ENCODE measurements around the gene WDR20.

Gene WDR20

GRCh38 chr14:102138535-102138934 lies 1.2 kb upstream of the WDR20 start:
- no peak for TF ChIP-seq CTCF (IDR thresholded peaks at IDR 0.05; ENCODE audit: insufficient read depth, low read depth, low read length, missing control alignments)
- no peak for DNase-seq (ENCODE audit: low read depth)
- H3K4me3 ChIP-seq (ENCODE audit: low read length), result peak overlapping the region; percentile 92

DNA sequence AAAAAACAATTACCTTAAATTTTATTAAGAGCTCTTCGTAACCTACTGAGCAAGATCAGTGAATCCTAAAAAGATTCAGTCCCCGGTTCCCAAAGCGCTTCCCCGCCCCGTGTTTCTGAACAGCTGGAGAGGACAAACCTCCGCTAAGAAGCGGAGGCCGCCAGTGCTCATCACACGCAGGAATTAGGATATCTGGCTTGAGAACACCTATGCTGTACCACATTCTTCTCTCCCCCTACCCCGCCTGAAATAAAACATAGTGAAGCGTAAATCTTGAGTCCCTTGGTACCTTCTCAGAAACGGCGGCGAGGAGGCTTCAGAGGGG lies 774 bp upstream of the WDR20 start:
- no peak for DNase-seq (ENCODE audit: low read depth)

DNA sequence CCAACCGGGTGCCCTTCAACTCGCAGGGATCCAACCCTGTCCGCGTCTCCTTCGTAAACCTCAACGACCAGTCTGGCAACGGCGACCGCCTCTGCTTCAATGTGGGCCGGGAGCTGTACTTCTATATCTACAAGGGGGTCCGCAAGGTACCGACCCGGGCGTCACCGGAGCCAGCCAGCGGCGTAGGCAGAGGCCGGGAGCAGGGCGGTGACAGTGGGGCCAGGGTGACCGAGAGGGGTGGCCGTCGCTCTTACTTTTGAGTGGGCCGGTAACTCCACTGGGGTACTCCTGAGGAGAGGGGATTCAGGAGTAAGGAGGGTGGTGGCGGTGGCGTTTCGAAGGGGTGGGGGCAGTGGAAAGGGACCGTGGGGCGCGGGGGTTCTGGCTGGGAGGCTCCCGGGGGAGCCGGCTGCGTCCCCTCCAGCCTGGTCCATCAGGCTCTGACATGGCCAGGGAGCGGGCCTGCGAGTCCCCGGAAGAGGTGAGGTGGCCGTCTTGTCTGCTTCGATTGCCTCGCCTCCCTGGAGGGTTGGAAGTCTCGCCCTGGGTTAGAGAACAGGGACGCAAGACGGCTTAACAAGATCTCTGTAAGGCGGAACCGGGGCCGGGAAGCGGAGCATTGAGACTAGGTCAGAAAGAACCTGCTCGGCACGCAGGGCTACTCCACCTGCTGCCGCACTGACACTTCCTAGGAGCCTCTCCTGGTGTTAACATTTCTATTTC lies 491 bp downstream of the WDR20 start:
- H3K4me3 ChIP-seq (ENCODE audit: low read length), result peak overlapping the region; percentile 92
- peak; percentile 55 for DNase-seq (ENCODE audit: low read depth)
- TF ChIP-seq CTCF (IDR thresholded peaks at IDR 0.05; ENCODE audit: insufficient read depth, low read depth, low read length, missing control alignments), result no peak

More for the DNA sequence above, 774 bp upstream of the WDR20 start:
- H3K4me3 ChIP-seq (ENCODE audit: low read length), result peak overlapping the region; percentile 92
- TF ChIP-seq CTCF (IDR thresholded peaks at IDR 0.05; ENCODE audit: insufficient read depth, low read depth, low read length, missing control alignments), result no peak

- H3K4me3 ChIP-seq (ENCODE audit: low read length), result peak overlapping the region; percentile 92
- no peak for DNase-seq (ENCODE audit: low read depth)
- TF ChIP-seq CTCF (IDR thresholded peaks at IDR 0.05; ENCODE audit: insufficient read depth, low read depth, low read length, missing control alignments), result no peak
Measured at GRCh38 chr14:102140750-102141145, 1.1 kb downstream of the WDR20 start.

DNA sequence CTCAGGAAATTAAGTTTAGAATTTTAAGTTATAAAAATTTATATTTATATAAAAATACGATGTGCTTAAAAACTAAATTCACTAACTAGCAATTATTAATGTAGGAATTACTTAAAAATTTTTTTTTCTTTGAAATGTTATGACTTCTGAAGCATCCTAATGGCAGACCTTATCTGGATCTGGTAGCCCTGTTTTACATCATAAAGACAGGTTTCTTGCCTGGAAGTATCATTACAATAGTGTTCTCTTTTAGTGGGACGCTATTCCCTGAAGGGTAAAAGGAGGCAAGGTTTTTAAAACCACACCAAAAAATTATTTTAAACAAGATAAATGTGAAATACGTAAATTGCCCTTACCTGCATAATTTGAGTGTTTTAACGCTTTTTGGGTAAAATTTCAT lies 2.1 kb downstream of the WDR20 start:
- no peak for TF ChIP-seq CTCF (IDR thresholded peaks at IDR 0.05; ENCODE audit: insufficient read depth, low read depth, low read length, missing control alignments)
- DNase-seq (ENCODE audit: low read depth), result no peak
- no peak overlapping the region for H3K4me3 ChIP-seq (ENCODE audit: low read length)

DNA sequence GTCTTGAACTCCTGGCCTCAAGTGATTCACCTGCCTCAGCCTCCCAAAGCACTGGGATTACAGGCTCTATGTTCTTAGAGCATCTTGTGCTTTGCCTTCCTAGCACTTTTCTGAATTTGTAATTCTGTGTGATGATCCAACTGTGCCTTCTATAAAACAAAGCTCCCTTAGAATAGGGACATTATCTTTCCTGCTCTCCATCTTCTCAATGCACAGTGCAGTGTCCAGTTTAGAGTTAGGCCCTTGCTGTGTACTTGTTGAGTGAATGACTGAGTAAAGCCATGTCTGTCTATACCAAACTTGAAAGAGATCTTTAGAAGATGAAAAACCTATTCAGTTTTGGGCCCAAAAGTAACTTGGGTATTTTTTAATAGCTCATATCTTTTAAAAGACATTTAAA lies 5.2 kb downstream of the WDR20 start:
- no peak for DNase-seq (ENCODE audit: low read depth)
- TF ChIP-seq CTCF (IDR thresholded peaks at IDR 0.05; ENCODE audit: insufficient read depth, low read depth, low read length, missing control alignments), result no peak

GRCh38 chr14:102145395-102145794 lies 5.7 kb downstream of the WDR20 start:
- TF ChIP-seq CTCF (IDR thresholded peaks at IDR 0.05; ENCODE audit: insufficient read depth, low read depth, low read length, missing control alignments), result no peak
- DNase-seq (ENCODE audit: low read depth), result no peak
- no peak overlapping the region for H3K4me3 ChIP-seq (ENCODE audit: low read length)

More for the DNA sequence above, 5.2 kb downstream of the WDR20 start:
- no peak overlapping the region for H3K4me3 ChIP-seq (ENCODE audit: low read length)
